Measurements from ENCODE around the gene ZDHHC12. TPM values are rescaled to one million over a fixed set of nuclear protein-coding genes. Genes with fewer than 3 reads are reported as not detected.

ZDHHC12 gene
- total RNA-seq, 1 donor from 2014 or later: 27.4 TPM

DNA sequence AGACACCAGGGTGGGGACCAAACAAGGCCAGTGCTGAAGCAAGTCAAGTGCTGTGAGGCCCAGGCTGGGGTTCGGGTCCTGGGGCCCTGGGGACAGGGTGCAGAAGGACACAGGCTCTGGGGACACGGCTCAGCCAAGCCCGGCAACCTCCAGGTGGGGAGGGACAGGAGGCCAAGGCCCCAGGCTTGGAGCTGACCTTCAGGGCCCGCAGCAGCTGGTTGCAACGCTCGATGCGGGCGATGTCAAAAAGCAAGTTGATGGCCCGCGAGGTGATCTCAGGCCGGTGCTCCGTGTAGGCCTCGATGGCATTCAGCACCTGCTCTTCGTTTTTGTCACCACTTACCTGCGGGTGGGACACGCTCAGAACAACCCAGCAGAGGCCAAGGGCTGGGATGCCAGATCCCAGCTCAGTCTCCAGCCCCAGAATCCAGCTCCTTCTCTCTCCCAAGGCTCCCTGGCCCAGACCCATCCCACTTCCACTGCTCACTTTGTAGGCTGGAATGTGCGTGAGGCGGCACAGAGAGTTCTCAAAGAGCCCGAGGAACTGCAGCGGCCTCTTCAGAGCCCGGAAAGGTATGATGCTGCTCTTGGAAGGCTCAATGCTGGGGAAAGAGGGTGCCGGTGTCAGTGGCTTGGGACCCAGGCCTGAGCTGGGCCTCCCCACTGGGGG is 27.1 kb upstream of the ZDHHC12 start:
- H3K4me3 ChIP-seq (ENCODE audit: low read depth, low read length): no peak overlapping the region
- TF ChIP-seq, protein P1, sequence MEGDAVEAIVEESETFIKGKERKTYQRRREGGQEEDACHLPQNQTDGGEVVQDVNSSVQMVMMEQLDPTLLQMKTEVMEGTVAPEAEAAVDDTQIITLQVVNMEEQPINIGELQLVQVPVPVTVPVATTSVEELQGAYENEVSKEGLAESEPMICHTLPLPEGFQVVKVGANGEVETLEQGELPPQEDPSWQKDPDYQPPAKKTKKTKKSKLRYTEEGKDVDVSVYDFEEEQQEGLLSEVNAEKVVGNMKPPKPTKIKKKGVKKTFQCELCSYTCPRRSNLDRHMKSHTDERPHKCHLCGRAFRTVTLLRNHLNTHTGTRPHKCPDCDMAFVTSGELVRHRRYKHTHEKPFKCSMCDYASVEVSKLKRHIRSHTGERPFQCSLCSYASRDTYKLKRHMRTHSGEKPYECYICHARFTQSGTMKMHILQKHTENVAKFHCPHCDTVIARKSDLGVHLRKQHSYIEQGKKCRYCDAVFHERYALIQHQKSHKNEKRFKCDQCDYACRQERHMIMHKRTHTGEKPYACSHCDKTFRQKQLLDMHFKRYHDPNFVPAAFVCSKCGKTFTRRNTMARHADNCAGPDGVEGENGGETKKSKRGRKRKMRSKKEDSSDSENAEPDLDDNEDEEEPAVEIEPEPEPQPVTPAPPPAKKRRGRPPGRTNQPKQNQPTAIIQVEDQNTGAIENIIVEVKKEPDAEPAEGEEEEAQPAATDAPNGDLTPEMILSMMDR (IDR thresholded peaks at IDR 0.05; ENCODE audit: insufficient read depth, low read length, severe bottlenecking): no peak
- DNase-seq (ENCODE audit: low read depth) (no peak), FAIRE-seq (no peak)
- H3K36me3 ChIP-seq (ENCODE audit: control insufficient read depth, insufficient read depth, low read length): peaks cover 17% of the 10 kb centered on the region
- H3K27me3 ChIP-seq (ENCODE audit: control insufficient read depth, insufficient read depth, low read length): no peaks in the 10 kb centered on the region

DNA sequence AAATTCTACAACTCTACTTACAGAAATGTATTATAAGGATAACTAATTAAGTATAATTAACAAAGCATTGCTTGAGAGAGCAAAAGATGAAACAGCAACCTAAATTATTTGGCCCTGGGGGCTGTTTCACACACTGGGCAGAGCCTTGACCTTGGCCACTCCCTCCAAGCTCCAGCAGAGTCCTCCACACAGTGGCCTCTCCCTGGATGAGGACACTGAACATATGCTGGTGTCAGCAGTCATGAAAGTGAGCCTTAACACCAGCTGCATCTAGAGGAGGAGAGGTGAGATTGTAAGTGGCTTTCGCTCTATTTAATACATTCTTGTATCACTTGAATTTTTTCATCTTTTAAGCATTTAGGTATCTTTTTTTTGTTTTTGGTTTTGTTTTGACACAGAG is 23.3 kb upstream of the ZDHHC12 start:
- no peak for FAIRE-seq
- DNase-seq (ENCODE audit: low read depth): no peak
- H3K36me3 ChIP-seq (ENCODE audit: control insufficient read depth, insufficient read depth, low read length): peaks cover 8% of the 10 kb centered on the region
- no peak overlapping the region for H3K4me3 ChIP-seq (ENCODE audit: low read depth, low read length)
- H3K27me3 ChIP-seq (ENCODE audit: control insufficient read depth, insufficient read depth, low read length): no peaks in the 10 kb centered on the region
- TF ChIP-seq, protein P1 (IDR thresholded peaks at IDR 0.05; ENCODE audit: insufficient read depth, low read length, severe bottlenecking): no peak

DNA sequence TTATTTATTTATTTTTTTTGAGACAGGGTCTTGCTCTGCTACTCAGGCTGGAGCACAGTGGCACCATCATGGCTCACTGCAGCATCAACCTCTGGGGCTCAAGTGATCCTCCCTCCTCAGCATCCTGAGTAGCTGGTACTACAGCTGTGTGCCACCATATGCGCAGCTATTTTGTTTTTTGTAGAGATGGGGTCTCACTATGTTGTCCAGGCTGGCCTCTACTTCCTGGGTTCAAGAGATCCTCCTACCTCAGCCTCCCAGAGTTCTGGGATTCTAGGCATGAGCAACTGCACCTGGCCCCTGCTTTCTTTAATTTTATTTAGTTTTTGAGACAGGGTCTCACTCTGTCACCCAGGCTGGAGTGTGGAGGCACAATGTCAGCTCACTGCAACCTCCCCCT is 19.5 kb upstream of the ZDHHC12 start:
- no peak for FAIRE-seq
- Histone ChIP-seq H3K4me3 (ENCODE audit: low read depth, low read length) (no peak overlapping the region), H3K36me3 (ENCODE audit: control insufficient read depth, insufficient read depth, low read length) (peaks cover 6% of the 10 kb centered on the region), H3K27me3 (ENCODE audit: control insufficient read depth, insufficient read depth, low read length) (no peaks in the 10 kb centered on the region)
- no peak for DNase-seq (ENCODE audit: low read depth)
- TF ChIP-seq, protein P1 (IDR thresholded peaks at IDR 0.05; ENCODE audit: insufficient read depth, low read length, severe bottlenecking): no peak

DNA sequence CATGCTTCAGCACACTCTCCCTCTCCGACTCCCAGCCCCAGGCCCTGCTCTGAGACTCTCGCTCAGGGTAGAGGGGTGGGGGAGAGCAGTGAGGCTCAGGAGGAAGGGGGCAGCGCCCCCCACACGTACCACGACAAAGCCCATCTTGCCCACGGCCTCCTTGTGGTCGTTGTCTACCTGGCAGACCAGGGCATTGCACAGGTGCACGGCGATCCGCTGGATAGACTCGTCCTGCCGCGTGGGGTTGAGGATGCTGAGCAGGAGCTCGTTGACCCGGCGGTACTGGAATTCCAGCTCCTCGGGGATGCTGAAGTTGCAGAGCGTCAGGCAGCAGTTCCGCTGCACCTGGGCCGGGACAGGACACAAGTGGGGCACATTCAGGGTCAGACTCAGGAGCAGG is 18.5 kb upstream of the ZDHHC12 start:
- Histone ChIP-seq H3K4me3 (ENCODE audit: low read depth, low read length) (no peak overlapping the region), H3K36me3 (ENCODE audit: control insufficient read depth, insufficient read depth, low read length) (peaks cover 6% of the 10 kb centered on the region), H3K27me3 (ENCODE audit: control insufficient read depth, insufficient read depth, low read length) (no peaks in the 10 kb centered on the region)
- no peak for FAIRE-seq
- no peak for DNase-seq (ENCODE audit: low read depth)
- TF ChIP-seq, protein P1 (IDR thresholded peaks at IDR 0.05; ENCODE audit: insufficient read depth, low read length, severe bottlenecking): no peak

DNA sequence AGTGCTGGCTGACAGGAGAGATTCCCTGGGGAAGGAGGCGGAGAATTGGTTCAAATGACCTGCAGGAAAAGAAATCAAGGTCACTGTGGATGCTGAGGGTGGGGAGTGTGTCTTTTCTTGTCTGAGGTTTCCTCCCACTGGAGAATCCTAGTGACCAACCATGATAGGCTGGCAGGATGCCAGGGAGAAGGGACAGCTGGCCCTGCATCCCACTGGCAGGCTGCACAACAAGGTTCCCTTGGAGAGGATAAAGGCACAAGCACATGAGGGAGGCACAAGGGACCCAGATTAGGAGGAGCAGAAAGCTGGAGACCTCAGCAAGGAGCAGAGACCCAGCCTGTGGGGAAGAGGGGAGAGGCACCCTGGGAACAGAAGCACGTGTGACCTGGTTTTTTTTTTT is 11.4 kb upstream of the ZDHHC12 start:
- TF ChIP-seq, protein P1 (IDR thresholded peaks at IDR 0.05; ENCODE audit: insufficient read depth, low read length, severe bottlenecking): no peak
- no peak for DNase-seq (ENCODE audit: low read depth)
- H3K4me3 ChIP-seq (ENCODE audit: low read depth, low read length): no peak overlapping the region
- H3K36me3 ChIP-seq (ENCODE audit: control insufficient read depth, insufficient read depth, low read length): peaks cover 10% of the 10 kb centered on the region
- no peaks in the 10 kb centered on the region for H3K27me3 ChIP-seq (ENCODE audit: control insufficient read depth, insufficient read depth, low read length)
- FAIRE-seq: no peak

DNA sequence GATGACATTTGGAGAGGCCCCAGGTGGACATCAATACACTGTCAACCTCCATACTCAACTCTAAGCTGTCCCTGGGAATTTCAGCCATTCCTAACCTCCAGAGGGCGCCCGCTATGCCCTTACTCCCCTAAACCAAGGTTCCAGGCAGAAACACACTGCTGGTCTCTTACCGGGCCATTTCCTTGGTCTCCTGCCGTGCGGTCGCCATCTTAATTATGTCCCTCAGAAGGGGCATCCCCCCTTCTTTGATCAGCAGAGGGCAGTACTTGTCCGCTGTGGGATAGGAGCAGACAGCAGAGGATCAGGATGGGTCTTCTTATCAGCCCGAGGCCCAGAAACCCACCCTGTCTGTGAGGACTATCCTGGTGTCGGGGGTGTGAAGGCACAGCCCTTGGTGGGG is 9.3 kb upstream of the ZDHHC12 start:
- no peak overlapping the region for H3K4me3 ChIP-seq (ENCODE audit: low read depth, low read length)
- FAIRE-seq: peak; percentile 72
- peaks cover 7% of the 10 kb centered on the region for H3K36me3 ChIP-seq (ENCODE audit: control insufficient read depth, insufficient read depth, low read length)
- H3K27me3 ChIP-seq (ENCODE audit: control insufficient read depth, insufficient read depth, low read length): no peaks in the 10 kb centered on the region
- peak; percentile 76 for DNase-seq (ENCODE audit: low read depth)
- TF ChIP-seq, protein P1 (IDR thresholded peaks at IDR 0.05; ENCODE audit: insufficient read depth, low read length, severe bottlenecking): peak; percentile 85
